Testis (tissue), 3 donors: ENCODE results near the gene TRABD2B. TPM values are rescaled to one million over a fixed set of nuclear protein-coding genes. Genes with fewer than 3 reads are reported as not detected.

Experiments used
- DNase-seq: peaks from one replicate; pipeline ENCODE4 v3.0.0-alpha.2; 2019
- H3K27ac ChIP-seq, 2 donors: fragments of 200-600 bp; sonication (generic); one replicate each; pipeline ENCODE4 v1.5.1; 2019
- H3K27me3 ChIP-seq: fragments of 200-600 bp; sonication (generic); one replicate; pipeline ENCODE4 v1.5.1; 2019
- H3K36me3 ChIP-seq: fragments of 200-600 bp; sonication (generic); one replicate; pipeline ENCODE4 v1.5.1; 2017; ENCODE audit warnings: low read depth; ENCODE audit errors: missing control alignments
- H3K4me1 ChIP-seq: fragments of 200-600 bp; sonication (generic); one replicate; pipeline ENCODE4 v1.5.1; 2019
- H3K4me3 ChIP-seq, 2 donors: fragments of 200-600 bp; sonication (generic); one replicate each; pipeline ENCODE4 v1.5.1; 2017 to 2019
- H3K9me3 ChIP-seq: fragments of 200-600 bp; sonication (generic); one replicate; pipeline ENCODE4 v1.5.1; 2017
- CTCF ChIP-seq, 3 experiments: fragments of 450-650 bp in 2 of 3; fragments of 200-600 bp in 1 of 3; sonication (generic) in 1 of 3; IDR thresholded peaks; one replicate each; pipeline ENCODE4 v1.5.1; 2016 to 2019; ENCODE audit warnings: antibody characterized with exemption in 3 of 3, mild to moderate bottlenecking in 2 of 3, moderate library complexity in 1 of 3
- POLR2A ChIP-seq: fragments of 450-650 bp; IDR thresholded peaks from one replicate; pipeline ENCODE4 v1.6.1; 2017; ENCODE audit warnings: antibody characterized with exemption, mild to moderate bottlenecking, moderate library complexity
- WGBS, 2 donors: methylation state at CpG; one replicate each; pipeline ENCODE4 v1.1.5; 2018; 5-methylcytosine and 5-hydroxymethylcytosine counted together
- intact Hi-C: fragments of 100-400 bp; cut with DNase I; formaldehyde crosslinking; loops from one replicate; pipeline ENCODE4 v1.15.1; 2023; ENCODE audit warnings: low total_unique reads
- polyA plus RNA-seq: library from polyadenylated mRNA; stranded (reverse); fragments of 350-450 nt; fragmentation: Illumina TruSeq; extraction: RNeasy Lipid Tissue Mini Kit (QIAGEN cat#74804); gene quantifications from one replicate; pipeline ENCODE4 v1.2.3, GENCODE V29; 2014; ENCODE audit warnings: low read depth, low replicate concordance; ENCODE audit not compliant: insufficient read depth
- total RNA-seq, 2 donors: library from RNA; depleted of rRNA; stranded (reverse); fragments of >200 nt; gene quantifications; one replicate each; pipeline ENCODE4 v1.2.3, GENCODE V29; 2016

The TRABD2B gene
- total and polyA plus RNA-seq, 3 donors from 2014 or later = 1.9 to 2.7 (median 2.0) TPM

- intact Hi-C loops = no loop called here
- Histone ChIP-seq H3K4me3 (no peak overlapping the region), H3K27me3 (no peaks in the 10 kb centered on the region), H3K27ac (no peak overlapping the region), H3K9me3 (no peaks in the 10 kb centered on the region), H3K4me1 (peaks cover 24% of the 10 kb centered on the region), H3K36me3 (no peaks in the 10 kb centered on the region)
- TF ChIP-seq CTCF (IDR thresholded peaks at IDR 0.05) (no peak), POLR2A (no peak)
- DNase-seq = no peak
- WGBS, 2 donors = 69% methylated on average over 7 of the region's 7 CpGs
These were observed 184.2 kb downstream of the TRABD2B start for GRCh38 chr1:47812904-47813514.

- intact Hi-C loops = no loop called here
- no peaks in the 10 kb centered on the region for H3K9me3 ChIP-seq
- WGBS, 2 donors = 67 to 73% methylated on average over 8 to 9 of the region's 9 CpGs
These were observed 186.1 kb downstream of the TRABD2B start for GRCh38 chr1:47810964-47811682.

GRCh38 chr1:47809301-47810084, 187.7 kb downstream of the TRABD2B start:
- no peaks in the 10 kb centered on the region for H3K36me3 ChIP-seq
- peaks cover 12% of the 10 kb centered on the region for H3K4me1 ChIP-seq
- H3K27me3 ChIP-seq = no peaks in the 10 kb centered on the region
- no peak for DNase-seq
- intact Hi-C loops = no loop called here
- no peak overlapping the region for H3K27ac ChIP-seq
- no peak overlapping the region for H3K4me3 ChIP-seq
- WGBS, 2 donors = 71 to 76% methylated on average over 7 to 8 of the region's 8 CpGs
- no peaks in the 10 kb centered on the region for H3K9me3 ChIP-seq
- TF ChIP-seq POLR2A = no peak
- TF ChIP-seq CTCF (IDR thresholded peaks at IDR 0.05) = no peak

More at GRCh38 chr1:47810964-47811682, 186.1 kb downstream of the TRABD2B start:
- Histone ChIP-seq H3K4me1 (peaks cover 19% of the 10 kb centered on the region), H3K36me3 (no peaks in the 10 kb centered on the region), H3K27me3 (no peaks in the 10 kb centered on the region), H3K27ac (no peak overlapping the region), H3K4me3 (no peak overlapping the region)
- DNase-seq = no peak
- TF ChIP-seq POLR2A (no peak), CTCF (IDR thresholded peaks at IDR 0.05) (no peak)

- Histone ChIP-seq H3K27ac (no peak overlapping the region), H3K4me3 (no peak overlapping the region), H3K4me1 (peaks cover 5% of the 10 kb centered on the region), H3K27me3 (no peaks in the 10 kb centered on the region), H3K9me3 (no peaks in the 10 kb centered on the region), H3K36me3 (no peaks in the 10 kb centered on the region)
- TF ChIP-seq POLR2A = no peak
- no peak for TF ChIP-seq CTCF (IDR thresholded peaks at IDR 0.05)
- intact Hi-C loops = no loop called here
- no peak for DNase-seq
- WGBS, 2 donors = 88 to 93% methylated on average over 2 of the region's 2 CpGs
These were observed 188.6 kb downstream of the TRABD2B start for GRCh38 chr1:47808612-47809011.
